OCI-LY1 (cell line): ENCODE measurements around the gene ZNF354C.

ENCODE experiments used
- H2AFZ ChIP-seq: fragments of 200-600 bp; sonication (generic), shearing (Covaris generic); 2 replicates; pipeline ENCODE4 v1.6.0; 2014; ENCODE audit warnings: antibody characterized with exemption, mild to moderate bottlenecking, low read length
- H3F3A ChIP-seq: fragments of 200-600 bp; sonication (generic), shearing (Covaris generic); 2 replicates; pipeline ENCODE4 v1.6.0; 2014; ENCODE audit warnings: mild to moderate bottlenecking, antibody characterized with exemption, low read length, moderate library complexity; ENCODE audit not compliant: insufficient read depth
- H3K27ac ChIP-seq: fragments of 200-600 bp; sonication (generic); 2 replicates; pipeline ENCODE4 v1.5.1; 2014; ENCODE audit warnings: low read length, mixed run types, mild to moderate bottlenecking, low read depth; ENCODE audit not compliant: poor library complexity, severe bottlenecking
- H3K27me3 ChIP-seq: fragments of 200-600 bp; sonication (generic); 2 replicates; pipeline ENCODE4 v1.6.0; 2014; ENCODE audit warnings: antibody characterized with exemption, mild to moderate bottlenecking, low read length, moderate library complexity; ENCODE audit not compliant: insufficient read depth
- H3K36me3 ChIP-seq: fragments of 200-600 bp; sonication (generic); 2 replicates; pipeline ENCODE4 v1.6.1; 2014; ENCODE audit warnings: mild to moderate bottlenecking, antibody characterized with exemption, low read length, moderate library complexity, mixed read lengths; ENCODE audit not compliant: insufficient read depth
- H3K4me1 ChIP-seq: fragments of 200-600 bp; sonication (generic); 2 replicates; pipeline ENCODE4 v1.5.1; 2014; ENCODE audit warnings: mild to moderate bottlenecking, low read length, moderate library complexity; ENCODE audit not compliant: insufficient read depth, severe bottlenecking
- H3K4me2 ChIP-seq: fragments of 200-600 bp; sonication (generic), shearing (Covaris generic); 2 replicates; pipeline ENCODE4 v1.6.1; 2014; ENCODE audit warnings: low read length
- H3K4me3 ChIP-seq: fragments of 200-600 bp; sonication (generic); 2 replicates; pipeline ENCODE4 v1.5.1; 2014; ENCODE audit warnings: low read length, low read depth, mild to moderate bottlenecking, mixed read lengths; ENCODE audit not compliant: poor library complexity, severe bottlenecking
- H3K79me2 ChIP-seq: fragments of 200-600 bp; shearing (Covaris generic); 2 replicates; pipeline ENCODE4 v1.6.1; 2016; ENCODE audit warnings: mixed run types, low read length, mixed read lengths; ENCODE audit not compliant: insufficient read depth
- H3K9ac ChIP-seq: fragments of 200-600 bp; sonication (generic), shearing (Covaris generic); 2 replicates; pipeline ENCODE4 v1.6.1; 2014; ENCODE audit warnings: mild to moderate bottlenecking, low read length, mixed read lengths
- H3K9me2 ChIP-seq: fragments of 200-600 bp; sonication (generic), shearing (Covaris generic); 2 replicates; pipeline ENCODE4 v1.6.1; 2014; ENCODE audit warnings: low read depth, mild to moderate bottlenecking, low read length, mixed read lengths
- H3K9me3 ChIP-seq: fragments of 200-600 bp; shearing (Covaris generic); 2 replicates; pipeline ENCODE4 v1.6.1; 2014; ENCODE audit warnings: low read length, mixed read lengths
- H4K20me1 ChIP-seq: fragments of 200-600 bp; sonication (generic), shearing (Covaris generic); 2 replicates; pipeline ENCODE4 v1.6.0; 2016; ENCODE audit warnings: mild to moderate bottlenecking, low read length; ENCODE audit not compliant: insufficient read depth
- EZH2 ChIP-seq: fragments of 200-600 bp; sonication (generic), shearing (Covaris generic); IDR thresholded peaks from 2 replicates; pipeline ENCODE4 v1.8.0; 2017; ENCODE audit warnings: borderline replicate concordance, mixed run types, mild to moderate bottlenecking, antibody characterized with exemption, low read length, moderate library complexity, mixed read lengths
- TF ChIP-seq, protein P1 (sequence below): fragments of 200-600 bp; sonication (generic), shearing (Covaris generic); IDR thresholded peaks from 2 replicates; pipeline ENCODE4 v1.5.1; 2017; ENCODE audit warnings: mild to moderate bottlenecking, antibody characterized with exemption, low read length, moderate library complexity, mixed read lengths

ZNF354C gene

GRCh38 chr5:179119415-179120170 lies 59.4 kb downstream of the ZNF354C start:
- no peak overlapping the region for H3K4me3 ChIP-seq
- H3K9me2 ChIP-seq = no peaks in the 10 kb centered on the region
- no peak overlapping the region for H3K4me2 ChIP-seq
- H3K36me3 ChIP-seq = no peaks in the 10 kb centered on the region
- TF ChIP-seq EZH2 = no peak
- TF ChIP-seq, protein P1, sequence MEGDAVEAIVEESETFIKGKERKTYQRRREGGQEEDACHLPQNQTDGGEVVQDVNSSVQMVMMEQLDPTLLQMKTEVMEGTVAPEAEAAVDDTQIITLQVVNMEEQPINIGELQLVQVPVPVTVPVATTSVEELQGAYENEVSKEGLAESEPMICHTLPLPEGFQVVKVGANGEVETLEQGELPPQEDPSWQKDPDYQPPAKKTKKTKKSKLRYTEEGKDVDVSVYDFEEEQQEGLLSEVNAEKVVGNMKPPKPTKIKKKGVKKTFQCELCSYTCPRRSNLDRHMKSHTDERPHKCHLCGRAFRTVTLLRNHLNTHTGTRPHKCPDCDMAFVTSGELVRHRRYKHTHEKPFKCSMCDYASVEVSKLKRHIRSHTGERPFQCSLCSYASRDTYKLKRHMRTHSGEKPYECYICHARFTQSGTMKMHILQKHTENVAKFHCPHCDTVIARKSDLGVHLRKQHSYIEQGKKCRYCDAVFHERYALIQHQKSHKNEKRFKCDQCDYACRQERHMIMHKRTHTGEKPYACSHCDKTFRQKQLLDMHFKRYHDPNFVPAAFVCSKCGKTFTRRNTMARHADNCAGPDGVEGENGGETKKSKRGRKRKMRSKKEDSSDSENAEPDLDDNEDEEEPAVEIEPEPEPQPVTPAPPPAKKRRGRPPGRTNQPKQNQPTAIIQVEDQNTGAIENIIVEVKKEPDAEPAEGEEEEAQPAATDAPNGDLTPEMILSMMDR = no peak
- no peaks in the 10 kb centered on the region for H3K79me2 ChIP-seq
- H3K9me3 ChIP-seq = no peaks in the 10 kb centered on the region
- H4K20me1 ChIP-seq = no peaks in the 10 kb centered on the region
- no peaks in the 10 kb centered on the region for H3K27me3 ChIP-seq
- H3F3A ChIP-seq = no peaks in the 10 kb centered on the region
- no peak overlapping the region for H3K27ac ChIP-seq
- no peak overlapping the region for H3K9ac ChIP-seq
- H2AFZ ChIP-seq = no peak overlapping the region
- no peaks in the 10 kb centered on the region for H3K4me1 ChIP-seq

- Histone ChIP-seq H3K4me3 (no peak overlapping the region), H3F3A (no peaks in the 10 kb centered on the region), H3K4me1 (no peaks in the 10 kb centered on the region), H3K9me3 (no peaks in the 10 kb centered on the region), H3K36me3 (no peaks in the 10 kb centered on the region), H3K9me2 (no peaks in the 10 kb centered on the region), H3K4me2 (no peak overlapping the region), H3K27ac (no peak overlapping the region), H3K27me3 (no peaks in the 10 kb centered on the region), H2AFZ (no peak overlapping the region), H3K9ac (no peak overlapping the region), H4K20me1 (no peaks in the 10 kb centered on the region), H3K79me2 (no peaks in the 10 kb centered on the region)
- TF ChIP-seq EZH2 = no peak
- TF ChIP-seq, protein P1 = no peak
These were observed 60.3 kb downstream of the ZNF354C start for GRCh38 chr5:179120421-179120861.

DNA sequence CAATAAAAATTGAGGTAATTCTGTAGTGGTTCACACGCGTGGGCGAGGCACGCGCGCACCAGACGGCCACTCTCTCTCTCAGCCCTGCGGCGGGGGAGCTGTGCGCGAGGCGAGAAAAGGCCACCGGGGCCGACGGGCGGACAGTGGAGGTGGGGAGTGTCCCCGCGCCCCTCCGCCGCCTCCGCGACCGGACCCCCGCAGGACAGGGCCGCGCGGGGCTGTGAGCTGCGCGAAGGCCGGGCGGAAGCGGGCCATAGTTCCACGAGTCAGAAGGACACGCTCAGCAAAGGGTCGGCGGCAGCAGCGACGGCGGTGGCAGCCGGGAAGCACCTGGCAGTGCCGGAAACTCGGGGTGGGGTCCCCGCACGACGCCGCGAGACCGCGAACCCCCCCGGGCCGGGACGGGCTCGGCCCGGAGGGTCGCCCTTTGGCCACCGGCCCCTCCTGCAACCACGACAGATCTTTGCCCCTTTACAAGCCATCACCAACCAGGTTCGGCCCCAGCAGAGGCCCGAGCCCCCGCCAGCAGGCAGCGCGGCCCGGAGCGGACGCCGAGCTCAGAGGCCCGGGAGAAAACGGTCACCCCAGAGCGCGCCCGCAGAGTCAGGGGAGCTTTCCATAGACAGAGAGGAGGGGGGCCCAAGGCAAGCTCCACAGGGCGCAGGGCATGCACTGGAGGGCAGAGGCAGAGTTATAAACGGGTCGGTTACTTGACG lies 60.9 kb downstream of the ZNF354C start:
- H3F3A ChIP-seq = no peaks in the 10 kb centered on the region
- H3K9me2 ChIP-seq = no peaks in the 10 kb centered on the region
- H2AFZ ChIP-seq = no peak overlapping the region
- no peak for TF ChIP-seq EZH2
- TF ChIP-seq, protein P1 = no peak
- H3K4me3 ChIP-seq = no peak overlapping the region
- H3K27me3 ChIP-seq = no peaks in the 10 kb centered on the region
- H4K20me1 ChIP-seq = no peaks in the 10 kb centered on the region
- H3K9ac ChIP-seq = no peak overlapping the region
- no peaks in the 10 kb centered on the region for H3K36me3 ChIP-seq
- H3K9me3 ChIP-seq = no peaks in the 10 kb centered on the region
- no peak overlapping the region for H3K27ac ChIP-seq
- no peaks in the 10 kb centered on the region for H3K79me2 ChIP-seq
- no peaks in the 10 kb centered on the region for H3K4me1 ChIP-seq
- no peak overlapping the region for H3K4me2 ChIP-seq
